HEK293 (cell line): ENCODE data around the gene GRB2.

ENCODE experiments used
- GFI1B ChIP-seq: fragments of 450-650 bp; formaldehyde crosslinking; IDR thresholded peaks from 2 replicates; pipeline ENCODE4 v1.5.1; 2016; ENCODE audit warnings: missing biosample characterization, missing genetic modification characterization
- MZF1 ChIP-seq: fragments of 450-650 bp; formaldehyde crosslinking; IDR thresholded peaks from 2 replicates; pipeline ENCODE4 v1.5.1; 2017; ENCODE audit warnings: missing biosample characterization, missing genetic modification characterization, borderline replicate concordance
- OVOL3 ChIP-seq: fragments of 450-650 bp; formaldehyde crosslinking; IDR thresholded peaks from 2 replicates; pipeline ENCODE4 v1.5.1; 2016; ENCODE audit warnings: missing biosample characterization, missing genetic modification characterization
- SP2 ChIP-seq: fragments of 450-650 bp; formaldehyde crosslinking; IDR thresholded peaks from 2 replicates; pipeline ENCODE4 v1.5.1; 2016; ENCODE audit warnings: missing biosample characterization, missing genetic modification characterization
- ZEB2 ChIP-seq: fragments of 450-650 bp; formaldehyde crosslinking; IDR thresholded peaks from 2 replicates; pipeline ENCODE4 v1.5.1; 2016; ENCODE audit warnings: missing biosample characterization, missing genetic modification characterization
- ZNF132 ChIP-seq: fragments of 450-650 bp; formaldehyde crosslinking; IDR thresholded peaks from 2 replicates; pipeline ENCODE4 v1.5.1; 2017; ENCODE audit warnings: missing biosample characterization, missing genetic modification characterization, borderline replicate concordance
- ZNF175 ChIP-seq: fragments of 450-650 bp; formaldehyde crosslinking; IDR thresholded peaks from 2 replicates; pipeline ENCODE4 v1.5.1; 2016; ENCODE audit warnings: missing biosample characterization, missing genetic modification characterization
- ZNF221 ChIP-seq: fragments of 450-650 bp; formaldehyde crosslinking; IDR thresholded peaks from 2 replicates; pipeline ENCODE4 v1.5.1; 2017; ENCODE audit warnings: missing biosample characterization, missing genetic modification characterization, borderline replicate concordance
- ZNF426 ChIP-seq: fragments of 450-650 bp; formaldehyde crosslinking; IDR thresholded peaks from 2 replicates; pipeline ENCODE4 v1.5.1; 2017; ENCODE audit warnings: missing biosample characterization, missing genetic modification characterization, mild to moderate bottlenecking, inconsistent platforms, moderate library complexity
- ZNF660 ChIP-seq: fragments of 450-650 bp; IDR thresholded peaks from 2 replicates; pipeline ENCODE4 v1.5.1; 2018; ENCODE audit warnings: missing biosample characterization, mild to moderate bottlenecking, missing genetic modification characterization
- ZNF664 ChIP-seq: fragments of 450-650 bp; formaldehyde crosslinking; IDR thresholded peaks from 2 replicates; pipeline ENCODE4 v1.5.1; 2016; ENCODE audit warnings: missing biosample characterization, missing genetic modification characterization
- ZNF707 ChIP-seq: fragments of 450-650 bp; formaldehyde crosslinking; IDR thresholded peaks from 2 replicates; pipeline ENCODE4 v1.5.1; 2016; ENCODE audit warnings: missing biosample characterization, missing genetic modification characterization
- ZNF776 ChIP-seq: fragments of 450-650 bp; formaldehyde crosslinking; IDR thresholded peaks from 2 replicates; pipeline ENCODE4 v1.5.0; 2017; ENCODE audit warnings: missing biosample characterization, missing genetic modification characterization, borderline replicate concordance
- ZNF792 ChIP-seq: fragments of 450-650 bp; formaldehyde crosslinking; IDR thresholded peaks from 2 replicates; pipeline ENCODE4 v1.5.1; 2016; ENCODE audit warnings: missing biosample characterization, missing genetic modification characterization
- ZNF837 ChIP-seq: fragments of 450-650 bp; formaldehyde crosslinking; IDR thresholded peaks from 2 replicates; pipeline ENCODE4 v1.5.1; 2016; ENCODE audit warnings: missing biosample characterization, missing genetic modification characterization
- TF ChIP-seq, protein P1 (sequence below): fragments of 450-650 bp; formaldehyde crosslinking; IDR thresholded peaks from 2 replicates; pipeline ENCODE4 v1.5.1; 2016; ENCODE audit warnings: missing biosample characterization, missing genetic modification characterization, low read depth
- TF ChIP-seq, protein P2 (sequence below): fragments of 450-650 bp; formaldehyde crosslinking; IDR thresholded peaks from 2 replicates; pipeline ENCODE4 v1.5.1; 2016; ENCODE audit warnings: missing biosample characterization, missing genetic modification characterization, borderline replicate concordance
- TF ChIP-seq, protein P3 (sequence below): fragments of 450-650 bp; formaldehyde crosslinking; IDR thresholded peaks from 2 replicates; pipeline ENCODE4 v1.5.1; 2016; ENCODE audit warnings: missing biosample characterization, missing genetic modification characterization, borderline replicate concordance
- TF ChIP-seq, protein P4 (sequence below): fragments of 450-650 bp; formaldehyde crosslinking; IDR thresholded peaks from 2 replicates; pipeline ENCODE4 v1.5.1; 2016; ENCODE audit warnings: missing biosample characterization, missing genetic modification characterization
- TF ChIP-seq, protein P5 (sequence below): fragments of 450-650 bp; formaldehyde crosslinking; IDR thresholded peaks from 2 replicates; pipeline ENCODE4 v1.5.1; 2016; ENCODE audit warnings: missing biosample characterization, missing genetic modification characterization
- TF ChIP-seq, protein P6 (sequence below): fragments of 450-650 bp; formaldehyde crosslinking; IDR thresholded peaks from 2 replicates; pipeline ENCODE4 v1.5.1; 2016; ENCODE audit warnings: missing biosample characterization, missing genetic modification characterization

The GRB2 gene

DNA sequence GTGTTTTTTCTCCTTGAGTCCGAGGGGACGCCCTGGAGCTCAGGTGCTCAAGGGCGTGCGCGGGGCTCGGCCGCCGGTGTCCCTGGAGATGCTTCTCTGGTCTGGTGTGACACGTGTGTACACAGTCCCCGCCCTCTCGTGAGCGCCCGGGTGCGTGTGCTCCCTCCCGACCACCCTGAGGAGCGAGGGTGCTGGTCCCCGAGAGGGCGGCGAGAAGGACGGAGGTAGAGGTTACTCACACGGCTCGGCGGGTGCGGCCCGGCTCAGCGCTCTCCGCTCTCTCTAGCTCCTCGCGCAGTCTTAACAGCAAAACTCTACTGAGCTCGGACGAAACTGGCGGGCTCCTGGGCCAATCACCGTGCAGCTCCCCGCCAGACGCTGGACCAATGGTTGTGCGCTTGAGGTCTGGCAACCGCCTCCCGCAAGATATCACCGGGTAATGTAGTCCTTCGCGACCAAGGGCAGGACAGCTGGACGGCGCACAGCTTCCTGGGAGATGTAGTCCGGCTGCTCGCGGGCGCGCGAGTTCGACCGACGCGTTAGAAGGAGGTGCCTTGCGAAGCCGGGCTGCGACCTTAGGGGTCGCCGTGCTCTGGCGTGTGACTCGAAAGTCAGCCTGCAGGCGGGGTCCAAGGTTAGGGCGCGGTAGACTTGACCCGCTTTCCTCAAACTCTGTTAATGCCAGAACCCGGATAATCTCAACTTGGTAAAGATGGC is 116.2 kb downstream of the GRB2 start, which contains the start of gene SLC25A19 (continued):
- TF ChIP-seq, protein P1, sequence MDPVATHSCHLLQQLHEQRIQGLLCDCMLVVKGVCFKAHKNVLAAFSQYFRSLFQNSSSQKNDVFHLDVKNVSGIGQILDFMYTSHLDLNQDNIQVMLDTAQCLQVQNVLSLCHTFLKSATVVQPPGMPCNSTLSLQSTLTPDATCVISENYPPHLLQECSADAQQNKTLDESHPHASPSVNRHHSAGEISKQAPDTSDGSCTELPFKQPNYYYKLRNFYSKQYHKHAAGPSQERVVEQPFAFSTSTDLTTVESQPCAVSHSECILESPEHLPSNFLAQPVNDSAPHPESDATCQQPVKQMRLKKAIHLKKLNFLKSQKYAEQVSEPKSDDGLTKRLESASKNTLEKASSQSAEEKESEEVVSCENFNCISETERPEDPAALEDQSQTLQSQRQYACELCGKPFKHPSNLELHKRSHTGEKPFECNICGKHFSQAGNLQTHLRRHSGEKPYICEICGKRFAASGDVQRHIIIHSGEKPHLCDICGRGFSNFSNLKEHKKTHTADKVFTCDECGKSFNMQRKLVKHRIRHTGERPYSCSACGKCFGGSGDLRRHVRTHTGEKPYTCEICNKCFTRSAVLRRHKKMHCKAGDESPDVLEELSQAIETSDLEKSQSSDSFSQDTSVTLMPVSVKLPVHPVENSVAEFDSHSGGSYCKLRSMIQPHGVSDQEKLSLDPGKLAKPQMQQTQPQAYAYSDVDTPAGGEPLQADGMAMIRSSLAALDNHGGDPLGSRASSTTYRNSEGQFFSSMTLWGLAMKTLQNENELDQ = no peak
- TF ChIP-seq GFI1B (tag by site-specific recombination) (no peak), ZNF221 (tag by site-specific recombination) (no peak), ZNF664 (no peak), ZNF660 (tag by site-specific recombination) (peak; percentile 12; the same call in 1 of the 2 replicates), ZNF707 (tag by site-specific recombination) (no peak), ZEB2 (tag by site-specific recombination) (peak; percentile 74; the same call in 1 of the 2 replicates), ZNF792 (tag by site-specific recombination) (no peak), ZNF426 (tag by site-specific recombination) (no peak), MZF1 (no peak), ZNF132 (no peak), ZNF837 (tag by site-specific recombination) (no peak), SP2 (tag by site-specific recombination) (peak; percentile 92), ZNF175 (tag by site-specific recombination) (no peak), ZNF776 (tag by site-specific recombination) (no peak), OVOL3 (tag by site-specific recombination) (no peak)
- TF ChIP-seq, protein P2, sequence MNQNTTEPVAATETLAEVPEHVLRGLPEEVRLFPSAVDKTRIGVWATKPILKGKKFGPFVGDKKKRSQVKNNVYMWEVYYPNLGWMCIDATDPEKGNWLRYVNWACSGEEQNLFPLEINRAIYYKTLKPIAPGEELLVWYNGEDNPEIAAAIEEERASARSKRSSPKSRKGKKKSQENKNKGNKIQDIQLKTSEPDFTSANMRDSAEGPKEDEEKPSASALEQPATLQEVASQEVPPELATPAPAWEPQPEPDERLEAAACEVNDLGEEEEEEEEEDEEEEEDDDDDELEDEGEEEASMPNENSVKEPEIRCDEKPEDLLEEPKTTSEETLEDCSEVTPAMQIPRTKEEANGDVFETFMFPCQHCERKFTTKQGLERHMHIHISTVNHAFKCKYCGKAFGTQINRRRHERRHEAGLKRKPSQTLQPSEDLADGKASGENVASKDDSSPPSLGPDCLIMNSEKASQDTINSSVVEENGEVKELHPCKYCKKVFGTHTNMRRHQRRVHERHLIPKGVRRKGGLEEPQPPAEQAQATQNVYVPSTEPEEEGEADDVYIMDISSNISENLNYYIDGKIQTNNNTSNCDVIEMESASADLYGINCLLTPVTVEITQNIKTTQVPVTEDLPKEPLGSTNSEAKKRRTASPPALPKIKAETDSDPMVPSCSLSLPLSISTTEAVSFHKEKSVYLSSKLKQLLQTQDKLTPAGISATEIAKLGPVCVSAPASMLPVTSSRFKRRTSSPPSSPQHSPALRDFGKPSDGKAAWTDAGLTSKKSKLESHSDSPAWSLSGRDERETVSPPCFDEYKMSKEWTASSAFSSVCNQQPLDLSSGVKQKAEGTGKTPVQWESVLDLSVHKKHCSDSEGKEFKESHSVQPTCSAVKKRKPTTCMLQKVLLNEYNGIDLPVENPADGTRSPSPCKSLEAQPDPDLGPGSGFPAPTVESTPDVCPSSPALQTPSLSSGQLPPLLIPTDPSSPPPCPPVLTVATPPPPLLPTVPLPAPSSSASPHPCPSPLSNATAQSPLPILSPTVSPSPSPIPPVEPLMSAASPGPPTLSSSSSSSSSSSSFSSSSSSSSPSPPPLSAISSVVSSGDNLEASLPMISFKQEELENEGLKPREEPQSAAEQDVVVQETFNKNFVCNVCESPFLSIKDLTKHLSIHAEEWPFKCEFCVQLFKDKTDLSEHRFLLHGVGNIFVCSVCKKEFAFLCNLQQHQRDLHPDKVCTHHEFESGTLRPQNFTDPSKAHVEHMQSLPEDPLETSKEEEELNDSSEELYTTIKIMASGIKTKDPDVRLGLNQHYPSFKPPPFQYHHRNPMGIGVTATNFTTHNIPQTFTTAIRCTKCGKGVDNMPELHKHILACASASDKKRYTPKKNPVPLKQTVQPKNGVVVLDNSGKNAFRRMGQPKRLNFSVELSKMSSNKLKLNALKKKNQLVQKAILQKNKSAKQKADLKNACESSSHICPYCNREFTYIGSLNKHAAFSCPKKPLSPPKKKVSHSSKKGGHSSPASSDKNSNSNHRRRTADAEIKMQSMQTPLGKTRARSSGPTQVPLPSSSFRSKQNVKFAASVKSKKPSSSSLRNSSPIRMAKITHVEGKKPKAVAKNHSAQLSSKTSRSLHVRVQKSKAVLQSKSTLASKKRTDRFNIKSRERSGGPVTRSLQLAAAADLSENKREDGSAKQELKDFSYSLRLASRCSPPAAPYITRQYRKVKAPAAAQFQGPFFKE (tag by site-specific recombination) = no peak
- TF ChIP-seq, protein P3, sequence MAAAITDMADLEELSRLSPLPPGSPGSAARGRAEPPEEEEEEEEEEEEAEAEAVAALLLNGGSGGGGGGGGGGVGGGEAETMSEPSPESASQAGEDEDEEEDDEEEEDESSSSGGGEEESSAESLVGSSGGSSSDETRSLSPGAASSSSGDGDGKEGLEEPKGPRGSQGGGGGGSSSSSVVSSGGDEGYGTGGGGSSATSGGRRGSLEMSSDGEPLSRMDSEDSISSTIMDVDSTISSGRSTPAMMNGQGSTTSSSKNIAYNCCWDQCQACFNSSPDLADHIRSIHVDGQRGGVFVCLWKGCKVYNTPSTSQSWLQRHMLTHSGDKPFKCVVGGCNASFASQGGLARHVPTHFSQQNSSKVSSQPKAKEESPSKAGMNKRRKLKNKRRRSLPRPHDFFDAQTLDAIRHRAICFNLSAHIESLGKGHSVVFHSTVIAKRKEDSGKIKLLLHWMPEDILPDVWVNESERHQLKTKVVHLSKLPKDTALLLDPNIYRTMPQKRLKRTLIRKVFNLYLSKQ (tag by site-specific recombination) = no peak
- TF ChIP-seq, protein P4, sequence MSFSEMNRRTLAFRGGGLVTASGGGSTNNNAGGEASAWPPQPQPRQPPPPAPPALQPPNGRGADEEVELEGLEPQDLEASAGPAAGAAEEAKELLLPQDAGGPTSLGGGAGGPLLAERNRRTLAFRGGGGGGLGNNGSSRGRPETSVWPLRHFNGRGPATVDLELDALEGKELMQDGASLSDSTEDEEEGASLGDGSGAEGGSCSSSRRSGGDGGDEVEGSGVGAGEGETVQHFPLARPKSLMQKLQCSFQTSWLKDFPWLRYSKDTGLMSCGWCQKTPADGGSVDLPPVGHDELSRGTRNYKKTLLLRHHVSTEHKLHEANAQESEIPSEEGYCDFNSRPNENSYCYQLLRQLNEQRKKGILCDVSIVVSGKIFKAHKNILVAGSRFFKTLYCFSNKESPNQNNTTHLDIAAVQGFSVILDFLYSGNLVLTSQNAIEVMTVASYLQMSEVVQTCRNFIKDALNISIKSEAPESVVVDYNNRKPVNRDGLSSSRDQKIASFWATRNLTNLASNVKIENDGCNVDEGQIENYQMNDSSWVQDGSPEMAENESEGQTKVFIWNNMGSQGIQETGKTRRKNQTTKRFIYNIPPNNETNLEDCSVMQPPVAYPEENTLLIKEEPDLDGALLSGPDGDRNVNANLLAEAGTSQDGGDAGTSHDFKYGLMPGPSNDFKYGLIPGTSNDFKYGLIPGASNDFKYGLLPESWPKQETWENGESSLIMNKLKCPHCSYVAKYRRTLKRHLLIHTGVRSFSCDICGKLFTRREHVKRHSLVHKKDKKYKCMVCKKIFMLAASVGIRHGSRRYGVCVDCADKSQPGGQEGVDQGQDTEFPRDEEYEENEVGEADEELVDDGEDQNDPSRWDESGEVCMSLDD (tag by site-specific recombination) = peak; percentile 59; the same call in 1 of the 2 replicates
- TF ChIP-seq, protein P5, sequence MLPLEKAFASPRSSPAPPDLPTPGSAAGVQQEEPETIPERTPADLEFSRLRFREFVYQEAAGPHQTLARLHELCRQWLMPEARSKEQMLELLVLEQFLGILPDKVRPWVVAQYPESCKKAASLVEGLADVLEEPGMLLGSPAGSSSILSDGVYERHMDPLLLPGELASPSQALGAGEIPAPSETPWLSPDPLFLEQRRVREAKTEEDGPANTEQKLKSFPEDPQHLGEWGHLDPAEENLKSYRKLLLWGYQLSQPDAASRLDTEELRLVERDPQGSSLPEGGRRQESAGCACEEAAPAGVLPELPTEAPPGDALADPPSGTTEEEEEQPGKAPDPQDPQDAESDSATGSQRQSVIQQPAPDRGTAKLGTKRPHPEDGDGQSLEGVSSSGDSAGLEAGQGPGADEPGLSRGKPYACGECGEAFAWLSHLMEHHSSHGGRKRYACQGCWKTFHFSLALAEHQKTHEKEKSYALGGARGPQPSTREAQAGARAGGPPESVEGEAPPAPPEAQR (tag by site-specific recombination) = no peak
- TF ChIP-seq, protein P6, sequence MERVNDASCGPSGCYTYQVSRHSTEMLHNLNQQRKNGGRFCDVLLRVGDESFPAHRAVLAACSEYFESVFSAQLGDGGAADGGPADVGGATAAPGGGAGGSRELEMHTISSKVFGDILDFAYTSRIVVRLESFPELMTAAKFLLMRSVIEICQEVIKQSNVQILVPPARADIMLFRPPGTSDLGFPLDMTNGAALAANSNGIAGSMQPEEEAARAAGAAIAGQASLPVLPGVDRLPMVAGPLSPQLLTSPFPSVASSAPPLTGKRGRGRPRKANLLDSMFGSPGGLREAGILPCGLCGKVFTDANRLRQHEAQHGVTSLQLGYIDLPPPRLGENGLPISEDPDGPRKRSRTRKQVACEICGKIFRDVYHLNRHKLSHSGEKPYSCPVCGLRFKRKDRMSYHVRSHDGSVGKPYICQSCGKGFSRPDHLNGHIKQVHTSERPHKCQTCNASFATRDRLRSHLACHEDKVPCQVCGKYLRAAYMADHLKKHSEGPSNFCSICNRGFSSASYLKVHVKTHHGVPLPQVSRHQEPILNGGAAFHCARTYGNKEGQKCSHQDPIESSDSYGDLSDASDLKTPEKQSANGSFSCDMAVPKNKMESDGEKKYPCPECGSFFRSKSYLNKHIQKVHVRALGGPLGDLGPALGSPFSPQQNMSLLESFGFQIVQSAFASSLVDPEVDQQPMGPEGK (tag by site-specific recombination) = 0 out of 2 replicates have a peak, but pooled peaks have one; percentile 23
